DMS 273 treated with DMSO at 0.1 percent for 48 hours (cell line): Measurements from ENCODE around the gene C19orf38.
A peak's percentile ranks its signal among the peaks of the same experiment; 100 is the strongest.
"Not testable (repeated sequence)": the region's sequence is repeated elsewhere in the genome, so short reads cannot be mapped to it uniquely, and the experiment has no call there.

Experiments used
- DNase-seq: peaks from one replicate; lab custom pipeline; 2025; lab: John Stamatoyannopoulos, UW

C19orf38 gene

DNA sequence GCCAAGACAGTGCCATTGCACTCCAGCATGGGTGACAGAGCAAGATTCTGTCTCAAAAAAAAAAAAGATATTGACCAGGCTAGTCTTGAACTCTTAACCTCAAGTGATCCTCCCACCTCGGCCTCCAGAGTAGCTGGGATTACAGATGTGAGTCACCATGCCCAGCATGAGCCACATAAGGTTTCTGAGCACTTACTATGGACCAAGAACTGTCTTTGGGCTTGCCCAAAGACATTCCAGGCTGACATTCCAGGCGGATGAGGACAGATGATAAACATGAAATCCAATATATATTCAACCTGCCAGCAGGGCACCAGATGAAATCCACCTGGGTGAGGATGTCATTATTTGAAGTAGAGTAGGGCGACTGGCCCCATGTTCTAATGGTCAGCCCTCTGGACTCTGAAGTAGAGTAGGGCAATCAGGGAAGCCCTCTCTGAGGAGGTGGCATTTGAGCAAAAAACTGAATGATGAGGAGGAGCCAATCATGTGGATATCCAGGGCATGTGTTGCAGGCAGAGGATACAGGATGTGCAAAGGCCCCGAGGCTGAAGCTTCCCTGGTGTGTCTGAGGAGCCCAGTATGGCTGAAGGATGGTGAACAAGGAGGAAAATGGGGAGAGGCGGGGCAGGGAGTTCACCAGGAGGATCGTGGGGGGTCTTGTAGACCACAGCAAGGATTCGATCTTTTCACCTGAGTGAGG is 4.0 kb downstream of the C19orf38 start:
- no peak for DNase-seq

DNA sequence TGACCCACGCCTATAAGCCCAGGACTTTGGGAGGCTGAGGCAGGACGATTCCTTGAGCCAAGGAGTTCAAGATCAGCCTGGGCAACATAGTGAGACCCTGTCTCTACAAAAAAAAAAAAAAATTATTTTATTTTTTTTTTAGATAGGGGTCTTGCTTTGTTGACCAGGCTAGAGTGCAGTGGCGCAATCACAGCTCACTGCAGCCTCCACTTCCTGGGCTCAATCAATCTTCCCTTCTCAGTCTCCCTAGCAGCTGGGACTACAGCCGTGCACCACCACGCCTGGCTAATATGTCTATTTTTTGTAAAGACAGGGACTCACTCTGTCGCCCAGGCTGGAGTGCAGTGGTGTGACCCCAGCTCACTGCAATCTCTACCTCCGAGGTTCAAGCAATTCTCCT is 4.7 kb downstream of the C19orf38 start:
- DNase-seq, result no peak

DNA sequence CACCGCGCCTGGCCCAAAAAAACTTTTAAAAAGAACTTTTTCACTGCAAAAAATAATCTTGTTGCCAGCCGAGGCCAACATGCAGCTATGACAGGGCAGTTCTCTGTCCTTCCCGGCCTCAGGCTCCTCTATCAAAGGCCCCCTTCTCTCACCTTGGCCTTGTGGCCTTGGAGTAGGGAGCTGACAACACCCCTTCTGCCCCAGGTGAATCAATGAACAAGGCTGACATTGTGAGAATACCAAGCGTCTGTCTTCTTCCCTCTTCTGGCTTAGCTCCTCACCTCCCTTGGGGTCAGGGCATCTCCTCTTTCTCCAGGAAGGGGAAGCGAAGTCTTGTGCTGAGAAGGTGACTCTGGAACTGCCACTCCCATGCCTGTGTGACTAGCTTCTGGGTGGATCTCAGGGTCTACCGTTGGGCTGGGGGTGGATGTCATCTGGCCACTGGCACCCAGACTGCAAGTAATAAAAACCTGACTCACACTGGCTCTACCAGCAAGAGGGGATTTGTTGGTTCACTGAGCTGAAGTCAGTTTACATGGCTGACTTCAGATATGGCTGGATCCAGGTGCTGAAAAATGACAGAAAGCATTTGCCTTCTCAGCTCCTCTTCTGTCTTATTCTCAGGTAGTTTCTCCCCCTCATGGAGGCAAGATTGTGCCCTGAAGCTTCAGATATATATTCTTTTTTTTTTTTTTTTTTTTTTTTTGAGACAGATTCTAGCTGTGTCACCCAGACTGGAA is 6.3 kb downstream of the C19orf38 start:
- DNase-seq, result no peak

DNA sequence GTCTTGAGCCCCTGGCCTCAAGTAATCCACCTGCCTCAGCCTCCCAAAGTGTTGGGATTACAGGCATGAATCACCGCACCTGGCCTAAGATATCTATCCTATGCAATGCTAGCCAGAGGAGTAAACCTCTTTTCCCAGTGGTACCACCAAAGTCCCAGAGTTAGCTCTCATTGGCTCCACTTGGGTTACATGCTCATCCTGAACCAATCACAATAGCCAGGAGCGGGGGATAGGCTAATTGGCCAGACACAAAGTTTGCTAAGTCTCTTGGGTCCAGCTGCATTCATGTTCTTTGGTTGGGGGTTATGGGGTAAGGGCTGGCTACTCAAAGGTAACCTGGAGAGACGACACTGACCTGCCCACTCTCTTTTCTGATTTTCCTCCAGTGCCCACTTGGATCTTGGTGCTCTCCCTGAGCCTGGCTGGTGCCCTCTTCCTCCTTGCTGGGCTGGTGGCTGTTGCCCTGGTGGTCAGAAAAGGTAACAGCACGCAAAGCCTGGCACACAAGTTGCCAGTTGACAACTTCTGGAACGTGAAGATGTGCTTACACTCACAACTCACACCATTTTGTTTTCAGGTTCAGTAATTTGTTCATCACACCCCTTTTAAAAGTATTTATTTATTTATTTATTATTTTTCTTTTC is 7.8 kb downstream of the C19orf38 start:
- no peak for DNase-seq

DNA sequence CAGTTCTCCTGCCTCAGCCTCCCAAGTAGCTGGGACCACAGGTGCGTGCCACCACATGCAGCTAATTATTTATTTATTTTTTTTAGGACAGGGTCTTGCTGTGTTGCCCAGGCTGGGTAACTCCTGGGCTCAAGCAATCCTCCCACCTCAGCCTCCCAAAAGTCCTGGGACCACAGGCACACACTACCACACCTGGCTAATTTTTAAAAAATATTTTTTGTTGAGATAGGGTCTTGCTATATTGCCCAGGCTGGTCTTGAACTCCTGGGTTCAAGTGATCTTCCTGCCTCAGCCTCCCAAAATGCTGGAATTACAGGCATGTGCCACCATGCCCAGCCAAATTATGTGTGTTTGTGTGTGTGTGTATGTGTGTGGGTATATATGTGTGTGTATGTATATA is 8.7 kb downstream of the C19orf38 start:
- not testable (repeated sequence) for DNase-seq

DNA sequence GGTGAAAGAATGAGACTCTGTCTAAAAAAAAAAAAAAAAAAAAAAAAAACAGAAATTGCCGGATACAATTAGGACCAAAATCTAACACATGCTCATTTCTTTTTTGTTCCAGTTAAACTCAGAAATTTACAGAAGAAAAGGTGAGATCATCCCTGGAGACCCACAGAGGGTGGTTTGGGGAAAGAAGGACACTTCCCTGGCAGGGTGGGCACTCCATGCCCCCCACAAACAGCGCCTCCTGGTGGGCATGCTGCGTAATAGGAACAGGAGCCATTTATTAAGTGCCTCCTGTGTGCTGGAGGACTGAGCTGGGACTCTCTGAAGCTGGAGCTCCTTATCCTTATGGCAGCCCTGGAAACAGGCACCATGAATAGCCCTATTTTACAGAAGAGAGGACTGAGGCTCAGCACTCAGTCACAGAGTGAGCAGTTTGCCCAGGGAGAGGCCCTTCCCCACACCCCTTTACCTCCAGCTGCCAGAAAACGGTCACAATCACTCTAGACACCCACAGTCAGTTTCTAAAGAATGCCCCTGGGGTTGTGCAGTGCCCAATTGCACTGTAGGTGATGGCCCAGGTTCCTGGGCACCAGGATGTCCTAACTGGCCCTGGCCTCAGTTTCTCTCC is 10.1 kb downstream of the C19orf38 start:
- no peak for DNase-seq

DNA sequence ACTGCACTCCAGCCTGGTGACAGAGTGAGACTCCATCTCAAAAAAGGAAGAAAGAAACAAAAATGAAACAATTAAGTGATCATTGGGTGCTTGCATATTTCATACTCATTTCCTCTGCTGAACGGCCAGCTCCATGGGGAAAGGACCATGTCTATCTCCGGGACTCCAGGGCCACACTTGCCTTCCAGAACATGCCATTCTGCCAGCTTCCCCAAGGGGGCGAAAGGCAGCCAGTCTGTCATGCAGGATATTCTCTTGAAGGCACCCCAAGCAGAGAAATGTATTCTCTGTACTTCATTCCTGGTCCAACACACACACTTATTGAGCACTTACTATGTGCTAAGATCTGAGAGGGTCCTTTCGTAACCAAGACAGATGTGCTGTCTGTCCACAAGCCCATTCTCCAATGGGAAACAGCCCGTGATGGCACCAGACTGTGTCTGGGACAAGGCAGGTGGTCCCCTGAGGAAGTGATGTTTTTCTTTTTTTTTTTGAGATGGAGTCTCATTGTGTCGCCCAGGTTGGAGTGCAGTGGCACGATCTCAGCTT is 13.0 kb downstream of the C19orf38 start:
- DNase-seq, result no peak

DNA sequence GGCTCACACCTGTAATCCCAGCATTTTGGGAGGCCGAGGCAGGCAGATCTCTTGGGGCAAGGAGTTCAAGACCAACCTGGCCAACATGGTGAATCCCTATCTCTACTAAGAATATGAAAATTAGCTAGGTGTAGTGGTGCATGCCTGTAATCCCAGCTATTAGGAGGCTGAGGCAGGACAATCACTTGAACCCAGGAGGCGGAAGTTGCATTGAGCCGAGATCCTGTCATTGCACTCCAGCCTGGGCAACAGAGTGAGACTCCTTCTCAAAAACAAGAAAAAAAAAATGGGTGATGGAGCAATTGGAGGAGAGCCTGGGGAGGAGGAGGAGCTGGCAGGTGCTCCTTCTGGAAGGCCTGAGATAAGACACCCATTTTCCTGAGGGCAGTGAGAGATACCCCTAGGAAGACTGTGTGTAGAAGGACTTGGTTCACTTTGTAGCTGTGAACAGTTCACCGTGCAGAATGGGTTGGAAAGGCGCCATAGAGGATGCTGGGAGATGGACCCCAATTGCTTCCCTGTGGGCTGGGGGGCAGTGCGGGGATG is 14.4 kb downstream of the C19orf38 start:
- DNase-seq, result no peak

DNA sequence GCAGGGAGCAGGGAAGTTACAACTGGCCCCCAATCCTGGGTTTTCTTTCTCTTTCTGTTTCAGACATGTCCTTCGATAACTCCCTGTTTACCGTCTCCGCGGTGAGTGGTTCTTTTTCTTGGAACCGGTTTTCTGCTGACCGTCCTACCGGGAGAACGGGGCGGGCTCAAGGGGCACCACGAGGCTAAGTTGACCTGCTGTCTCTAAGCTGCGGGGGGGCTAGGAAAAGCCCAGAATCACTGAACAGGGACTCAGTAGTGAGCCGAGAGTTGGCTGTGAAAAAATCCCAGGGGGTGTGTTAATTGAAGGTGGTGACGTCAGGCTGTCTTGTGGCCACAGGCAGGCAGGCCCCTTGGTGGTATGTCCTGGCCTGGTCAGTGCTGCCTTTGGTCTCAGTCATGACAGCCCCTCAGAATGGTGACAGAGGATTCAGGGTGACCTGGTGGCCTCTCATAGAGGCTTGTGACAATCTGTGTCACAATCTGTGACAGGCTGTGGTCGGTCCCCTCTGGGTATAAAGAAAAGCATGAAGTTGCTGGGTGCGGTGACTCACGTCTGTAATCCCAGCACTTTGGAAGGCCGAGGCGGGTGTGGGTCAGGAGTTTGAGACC is 15.0 kb downstream of the C19orf38 start:
- no peak for DNase-seq

DNA sequence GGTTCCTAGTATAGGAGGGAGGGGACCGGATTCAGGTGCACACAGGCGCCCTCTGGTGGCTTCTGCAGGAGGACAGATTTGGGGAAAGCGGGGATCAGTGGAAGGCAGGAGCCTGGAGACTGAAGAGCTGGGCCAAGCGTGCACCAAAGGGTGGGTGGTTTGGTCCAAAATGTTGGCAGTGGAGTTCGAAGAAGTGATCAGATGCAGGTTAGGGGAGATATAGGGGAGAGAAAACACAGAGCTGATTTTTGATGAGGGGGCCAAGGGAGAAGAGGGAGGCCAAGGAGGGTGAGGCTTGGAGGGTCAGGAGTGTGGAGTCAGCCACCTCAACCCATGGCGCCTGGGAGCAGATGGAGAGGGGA is 16.3 kb downstream of the C19orf38 start:
- DNase-seq, result peak; percentile 53

DNA sequence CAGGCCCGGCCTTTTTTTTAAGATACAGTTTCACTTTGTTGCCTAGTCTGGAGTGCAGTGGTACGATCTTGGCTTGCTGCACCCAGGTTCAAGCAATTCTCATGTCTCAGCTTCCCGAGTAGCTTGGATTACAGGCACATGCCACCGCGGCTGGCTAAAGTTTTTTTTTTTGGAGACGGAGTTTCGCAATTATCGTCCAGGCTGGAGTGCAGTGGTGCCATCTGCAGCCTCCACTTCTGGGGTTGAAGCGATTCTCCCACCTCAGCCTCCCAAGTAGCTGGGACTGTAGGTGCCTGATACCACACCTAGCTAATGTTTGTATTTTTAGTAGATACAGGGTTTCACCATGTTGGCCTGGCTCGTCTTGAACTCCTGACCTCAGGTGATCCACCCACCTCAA is 18.3 kb downstream of the C19orf38 start:
- DNase-seq, result no peak

DNA sequence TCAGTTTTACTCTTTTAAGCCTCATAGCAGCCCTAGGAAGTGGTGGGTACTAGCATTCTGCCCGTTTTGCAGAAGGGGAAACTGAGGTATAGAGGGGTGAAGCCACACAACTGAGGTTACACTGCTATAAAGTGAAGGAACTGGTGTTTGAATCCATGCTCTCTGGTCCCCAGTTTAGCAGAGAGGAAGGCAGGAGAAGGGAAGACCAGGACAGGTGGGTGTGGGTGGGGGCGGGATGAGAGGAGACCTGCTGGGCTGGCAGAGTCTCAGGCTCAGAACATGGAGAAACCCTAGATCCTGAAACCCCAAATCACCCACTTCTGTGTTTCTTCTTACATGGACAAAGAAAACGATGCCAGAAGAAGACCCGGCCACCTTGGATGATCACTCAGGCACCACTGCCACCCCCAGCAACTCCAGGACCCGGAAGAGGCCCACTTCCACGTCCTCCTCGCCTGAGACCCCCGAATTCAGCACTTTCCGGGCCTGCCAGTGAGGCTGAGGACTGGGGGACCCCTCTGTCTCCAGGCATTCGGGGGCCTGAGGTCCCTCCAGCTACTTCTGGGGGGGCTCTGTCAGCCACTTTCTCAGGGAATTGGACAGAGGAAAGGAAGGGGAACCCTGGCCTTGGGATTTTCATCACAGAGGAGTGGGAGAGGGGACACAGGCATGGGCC is 20.8 kb downstream of the C19orf38 start:
- no peak for DNase-seq

DNA sequence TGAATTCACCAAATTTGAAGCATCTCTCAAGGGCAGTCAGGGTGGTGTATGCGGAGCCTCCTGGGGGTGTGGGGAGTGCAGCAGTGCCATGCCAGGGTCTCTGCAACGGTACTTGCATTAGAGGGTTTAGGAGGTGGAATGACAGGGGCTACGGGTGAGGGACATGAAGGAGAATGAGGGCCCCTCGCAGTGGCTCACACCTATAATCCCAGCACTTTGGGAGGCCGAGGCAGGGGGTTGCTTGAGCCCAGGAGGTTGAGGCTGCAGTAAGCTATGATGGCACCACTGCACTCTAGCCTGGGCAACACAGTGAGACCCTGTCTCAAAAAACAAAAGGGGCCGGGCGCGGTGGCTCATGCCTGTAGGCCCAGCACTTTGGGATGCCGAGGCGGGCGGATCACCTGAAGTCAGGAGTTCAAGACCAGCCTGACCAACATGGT is 21.7 kb downstream of the C19orf38 start:
- not testable (repeated sequence) for DNase-seq

DNA sequence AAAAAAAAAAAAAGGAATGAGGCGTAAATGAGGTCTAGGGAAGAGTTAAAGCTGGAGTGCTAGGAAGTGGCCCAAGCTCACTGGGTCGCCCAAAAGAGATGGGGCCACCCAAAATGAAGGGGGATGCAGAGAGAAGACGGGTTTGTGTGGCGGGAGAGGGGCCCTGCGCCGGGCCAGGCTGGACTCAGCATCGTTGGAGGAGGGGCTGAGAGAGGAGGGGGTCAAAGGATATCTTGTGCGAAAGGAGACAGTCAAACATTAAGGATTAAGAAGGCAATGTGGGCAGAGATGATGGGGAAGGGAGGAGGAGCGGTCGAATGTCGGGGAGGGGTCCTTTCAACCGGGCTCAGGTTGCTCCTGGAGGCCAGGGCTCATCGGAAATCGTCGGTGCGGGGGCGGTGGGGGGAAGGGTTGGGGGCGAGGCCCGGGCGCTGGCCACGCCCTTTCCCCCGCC is 22.3 kb downstream of the C19orf38 start:
- no peak for DNase-seq

DNA sequence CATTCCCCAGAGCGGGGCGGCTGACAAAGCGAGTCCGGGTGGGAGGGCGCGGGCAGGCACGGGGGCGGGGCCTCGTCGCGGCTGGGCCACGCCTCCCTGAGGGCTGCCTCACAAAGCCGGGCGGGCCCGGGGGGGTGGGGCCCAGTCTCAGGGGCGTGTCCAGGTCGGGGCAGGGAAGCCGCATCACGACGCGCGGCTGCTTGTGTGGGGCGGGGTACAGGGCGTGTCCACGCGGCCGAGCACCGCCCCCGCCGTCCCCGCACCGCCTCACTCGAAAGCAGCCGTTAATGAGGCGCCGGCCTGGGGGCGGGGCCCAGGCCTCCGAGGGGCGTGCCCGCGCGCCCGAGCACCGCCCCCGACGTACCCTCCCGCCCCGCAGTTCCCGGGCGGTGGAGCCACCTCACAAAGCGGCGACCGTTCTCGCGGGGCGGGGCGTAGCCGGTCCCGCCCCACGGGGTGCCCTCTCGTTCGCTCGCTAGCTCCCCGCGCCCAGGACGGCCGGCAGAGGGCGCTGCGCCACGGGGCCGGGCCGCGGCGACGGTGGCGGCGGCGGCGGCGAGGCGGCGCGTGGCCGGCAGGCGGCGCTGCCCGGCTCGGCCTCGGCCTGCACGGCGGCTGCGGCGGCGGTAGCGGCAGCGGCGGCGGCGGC is 22.9 kb downstream of the C19orf38 start, which contains the start of gene CARM1:
Gene CARM1 (plus strand): TSS at position 599 of the 649 bp plus-strand sequence. CDS start 150 bp downstream, outside the sequence.
- peak; percentile 89 for DNase-seq

DNA sequence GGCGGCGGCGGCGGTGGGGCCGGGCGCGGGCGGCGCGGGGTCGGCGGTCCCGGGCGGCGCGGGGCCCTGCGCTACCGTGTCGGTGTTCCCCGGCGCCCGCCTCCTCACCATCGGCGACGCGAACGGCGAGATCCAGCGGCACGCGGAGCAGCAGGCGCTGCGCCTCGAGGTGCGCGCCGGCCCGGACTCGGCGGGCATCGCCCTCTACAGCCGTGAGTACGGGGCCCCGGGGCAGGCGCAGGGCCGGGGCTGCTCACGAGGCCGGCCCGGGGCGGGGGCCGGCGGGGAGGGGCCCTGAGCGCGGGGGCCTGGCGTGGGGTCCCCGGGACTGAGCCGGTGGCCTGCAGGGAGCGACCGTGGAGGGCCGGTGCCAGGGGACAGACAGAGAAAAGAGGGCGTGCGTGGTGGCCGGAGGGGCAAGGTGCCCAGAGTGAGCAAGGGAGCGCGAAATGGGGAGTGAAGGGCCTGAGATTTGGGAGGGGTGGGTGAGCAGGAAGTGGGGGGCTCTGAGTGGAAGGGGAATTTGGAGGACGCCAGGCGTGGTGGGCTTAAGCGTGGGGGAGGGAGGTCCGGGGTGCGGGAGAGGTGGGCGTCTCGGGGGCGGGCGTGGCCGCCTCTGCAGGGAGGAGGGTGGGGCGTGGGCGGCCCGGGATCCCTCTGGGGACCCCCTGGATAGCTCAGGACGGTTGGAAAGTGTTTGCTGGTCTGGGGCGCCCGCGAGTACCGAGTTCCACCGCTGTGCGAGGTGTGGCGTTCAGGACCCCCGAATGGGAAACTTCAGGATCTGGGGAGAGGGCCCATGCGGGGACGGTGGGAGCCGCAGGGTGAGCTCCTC is 23.7 kb downstream of the C19orf38 start:
- no peak for DNase-seq

DNA sequence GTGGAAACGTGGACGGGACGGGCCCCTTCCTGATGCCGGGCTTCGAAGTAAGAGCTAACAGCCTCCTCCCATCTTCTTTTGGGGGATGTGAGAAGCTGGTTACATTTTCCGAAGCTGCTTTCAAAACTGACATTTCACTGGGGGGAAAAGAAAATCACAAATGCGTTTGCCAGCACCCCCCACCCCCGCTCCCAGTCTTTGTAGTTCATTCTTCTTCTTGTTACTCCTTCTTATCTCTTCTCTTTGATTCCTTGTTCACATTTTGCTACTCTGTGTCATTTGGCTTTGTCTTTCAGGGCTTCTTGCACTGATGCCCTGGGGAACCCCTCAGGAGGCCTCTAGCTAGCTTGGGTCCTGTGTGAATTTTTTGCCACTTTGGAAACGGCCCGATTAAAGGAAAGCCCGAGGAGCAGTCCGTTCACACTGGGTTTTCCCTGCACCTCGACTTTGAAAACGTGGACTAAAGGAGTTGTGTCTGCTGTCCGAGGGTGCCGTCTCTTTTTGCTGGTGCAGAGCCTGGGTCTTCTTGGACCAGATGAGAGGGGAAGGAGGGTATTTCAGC is 24.4 kb downstream of the C19orf38 start:
- DNase-seq, result no peak

DNA sequence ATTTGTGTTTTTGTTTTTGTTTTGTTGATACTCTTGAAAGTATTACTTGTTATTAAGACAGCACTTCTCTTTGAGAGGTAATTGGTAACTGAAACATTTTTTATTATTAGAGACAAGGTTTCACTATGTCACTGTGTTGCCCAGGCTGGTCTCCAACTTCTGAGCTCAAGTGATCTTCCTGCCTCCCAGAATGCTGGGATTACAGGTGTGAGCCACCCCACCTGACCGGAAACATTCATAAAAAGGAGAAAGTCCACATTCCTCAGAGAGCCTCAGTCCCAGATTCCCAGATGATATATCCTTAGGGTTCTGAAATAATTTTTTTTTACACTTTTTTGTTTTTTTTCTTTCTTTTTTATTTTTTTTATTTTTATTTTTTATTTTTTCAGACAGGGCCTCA is 25.8 kb downstream of the C19orf38 start:
- no peak for DNase-seq
